ENCODE results near the gene SPPL2B. TPM values are rescaled to one million over a fixed set of nuclear protein-coding genes. Genes with fewer than 3 reads are reported as not detected.
A peak's percentile ranks its signal among the peaks of the same experiment; 100 is the strongest.

Gene SPPL2B
- polyA plus RNA-seq, 1 experiment: 9.9 TPM

DNA sequence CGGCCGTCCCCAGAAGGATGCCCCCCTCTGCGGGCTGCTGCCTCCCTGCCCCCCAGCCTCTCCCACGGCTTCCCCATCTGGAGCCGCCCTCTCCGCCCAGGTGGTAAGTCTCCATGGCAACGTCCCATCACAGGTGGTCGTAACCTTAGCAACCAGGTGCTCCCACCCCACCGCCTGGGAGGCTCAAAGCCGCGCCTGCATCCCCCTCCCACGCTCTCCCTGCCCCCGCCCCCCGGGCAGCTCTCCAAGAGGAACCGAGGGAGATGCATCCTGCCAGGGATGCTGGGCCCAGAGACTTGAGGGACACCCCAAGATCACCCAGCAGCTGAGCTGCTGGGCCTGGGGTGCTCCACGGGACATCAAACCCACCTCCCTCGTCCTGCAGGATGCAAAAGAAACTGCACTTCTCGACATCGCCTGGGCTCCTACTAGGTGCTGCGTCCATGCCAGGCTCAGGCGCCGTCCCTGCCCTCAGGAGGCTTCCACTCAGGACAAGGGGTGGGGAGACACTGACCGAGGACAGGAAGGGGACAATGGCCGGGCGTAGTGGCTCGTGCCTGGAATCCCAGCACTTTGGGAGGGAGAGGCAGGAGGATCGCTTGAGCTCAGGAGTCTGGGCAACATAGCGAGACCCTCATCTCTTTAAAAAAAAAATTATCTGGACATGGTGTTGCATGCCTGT, 15.5 kb upstream of the SPPL2B start:
- peaks cover 21% of the 10 kb centered on the region for H3K9me3 ChIP-seq (ENCODE audit: control insufficient read depth, insufficient read depth, low read length)
- TF ChIP-seq, protein P1, sequence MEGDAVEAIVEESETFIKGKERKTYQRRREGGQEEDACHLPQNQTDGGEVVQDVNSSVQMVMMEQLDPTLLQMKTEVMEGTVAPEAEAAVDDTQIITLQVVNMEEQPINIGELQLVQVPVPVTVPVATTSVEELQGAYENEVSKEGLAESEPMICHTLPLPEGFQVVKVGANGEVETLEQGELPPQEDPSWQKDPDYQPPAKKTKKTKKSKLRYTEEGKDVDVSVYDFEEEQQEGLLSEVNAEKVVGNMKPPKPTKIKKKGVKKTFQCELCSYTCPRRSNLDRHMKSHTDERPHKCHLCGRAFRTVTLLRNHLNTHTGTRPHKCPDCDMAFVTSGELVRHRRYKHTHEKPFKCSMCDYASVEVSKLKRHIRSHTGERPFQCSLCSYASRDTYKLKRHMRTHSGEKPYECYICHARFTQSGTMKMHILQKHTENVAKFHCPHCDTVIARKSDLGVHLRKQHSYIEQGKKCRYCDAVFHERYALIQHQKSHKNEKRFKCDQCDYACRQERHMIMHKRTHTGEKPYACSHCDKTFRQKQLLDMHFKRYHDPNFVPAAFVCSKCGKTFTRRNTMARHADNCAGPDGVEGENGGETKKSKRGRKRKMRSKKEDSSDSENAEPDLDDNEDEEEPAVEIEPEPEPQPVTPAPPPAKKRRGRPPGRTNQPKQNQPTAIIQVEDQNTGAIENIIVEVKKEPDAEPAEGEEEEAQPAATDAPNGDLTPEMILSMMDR (IDR thresholded peaks at IDR 0.05; ENCODE audit: low read depth, low read length): no peak
- DNase-seq (ENCODE audit: low read depth, low spot score): no peak
- no peak overlapping the region for H3K27ac ChIP-seq (ENCODE audit: low read depth, low read length)
- H3K27me3 ChIP-seq (ENCODE audit: control insufficient read depth, insufficient read depth, low read length): peaks cover 25% of the 10 kb centered on the region
- ChIA-PET POLR2A (no interaction called here), CTCF (no interaction called here)
- H3K4me3 ChIP-seq (ENCODE audit: low read depth, low read length): no peak overlapping the region

DNA sequence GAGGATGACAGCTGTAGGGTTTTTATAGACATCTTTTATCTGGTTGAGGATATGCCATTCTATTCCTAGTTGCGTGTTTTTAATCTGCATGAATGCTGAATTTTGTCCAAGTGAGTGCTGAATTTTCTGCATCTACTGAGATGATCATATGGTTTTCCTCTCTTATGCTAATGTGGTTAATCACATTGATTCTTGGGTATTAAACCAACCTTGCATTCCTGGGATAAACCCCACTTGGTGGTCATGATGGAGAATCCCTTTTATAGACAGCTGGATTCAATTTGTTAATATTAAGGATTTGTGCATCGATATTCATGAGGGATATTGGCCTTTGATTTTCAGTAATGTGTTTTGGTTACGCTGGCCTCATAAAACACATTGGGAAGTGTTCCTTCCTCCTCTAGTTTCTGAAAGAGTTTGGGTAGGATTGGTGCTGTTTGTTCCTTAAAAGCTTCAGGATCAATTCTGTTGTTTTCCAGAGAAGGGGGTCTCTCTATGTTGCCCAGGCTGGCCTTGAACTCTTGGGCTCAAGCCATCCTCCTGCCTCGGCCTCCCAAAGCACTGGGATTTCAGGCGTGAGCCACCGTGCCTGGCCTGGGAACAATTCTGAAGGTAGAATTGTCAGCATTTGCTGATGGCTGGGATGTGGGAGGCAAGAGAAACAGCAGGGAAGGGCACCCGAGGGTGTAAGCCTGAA, 13.2 kb upstream of the SPPL2B start:
- Histone ChIP-seq H3K4me3 (ENCODE audit: low read depth, low read length) (no peak overlapping the region), H3K27ac (ENCODE audit: low read depth, low read length) (no peak overlapping the region), H3K9me3 (ENCODE audit: control insufficient read depth, insufficient read depth, low read length) (peaks cover 21% of the 10 kb centered on the region), H3K27me3 (ENCODE audit: control insufficient read depth, insufficient read depth, low read length) (peaks cover 15% of the 10 kb centered on the region)
- TF ChIP-seq, protein P1 (IDR thresholded peaks at IDR 0.05; ENCODE audit: low read depth, low read length): no peak
- DNase-seq (ENCODE audit: low read depth, low spot score): no peak
- CTCF ChIA-PET: interaction anchor here (0.6 to 3.8 kb wide), 17 partner anchors 12 to 388 kb away, joined by 3 to 36 read pairs (median 6); partner anchors contain the start of genes AP3D1 and PLEKHJ1
- POLR2A ChIA-PET: no interaction called here

DNA sequence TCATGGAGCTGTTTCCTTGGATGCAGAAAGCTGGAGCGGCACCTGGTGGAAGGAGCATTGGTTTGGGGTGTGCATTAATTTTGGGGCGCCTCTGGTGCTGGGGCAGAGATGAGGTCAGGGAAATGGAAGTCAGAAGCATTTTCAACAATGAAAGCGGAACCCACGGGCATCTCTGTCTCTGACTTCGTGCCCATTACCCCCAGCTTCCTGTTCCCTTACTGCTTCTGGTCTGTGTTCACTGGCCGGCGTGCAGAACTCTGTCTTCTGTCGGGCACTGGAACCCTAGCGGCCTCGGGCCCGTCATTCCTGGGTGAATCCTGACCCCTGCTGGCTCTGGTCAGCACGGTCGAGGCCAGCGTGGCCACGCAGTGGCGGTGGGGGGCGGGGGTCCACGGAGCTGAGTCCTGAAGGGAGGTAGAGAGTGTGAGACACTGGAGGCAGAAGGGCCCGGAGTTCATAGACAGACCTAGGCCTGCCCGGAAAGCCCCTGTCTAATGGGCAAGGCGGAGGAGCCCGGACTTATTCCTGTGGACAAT, 12.6 kb upstream of the SPPL2B start:
- POLR2A ChIA-PET: interaction anchor here (0.6 kb wide), 1 partner anchor 79 kb away, joined by 4 read pairs; no protein-coding TSS in a partner anchor
- TF ChIP-seq, protein P1 (IDR thresholded peaks at IDR 0.05; ENCODE audit: low read depth, low read length): peak; percentile 64
- Histone ChIP-seq H3K4me3 (ENCODE audit: low read depth, low read length) (no peak overlapping the region), H3K9me3 (ENCODE audit: control insufficient read depth, insufficient read depth, low read length) (peaks cover 21% of the 10 kb centered on the region), H3K27me3 (ENCODE audit: control insufficient read depth, insufficient read depth, low read length) (peaks cover 14% of the 10 kb centered on the region), H3K27ac (ENCODE audit: low read depth, low read length) (no peak overlapping the region)
- CTCF ChIA-PET: interaction anchor here (0.6 to 3.8 kb wide), 21 partner anchors 12 to 388 kb away, joined by 3 to 36 read pairs (median 5); partner anchors contain the start of genes AP3D1 and PLEKHJ1
- DNase-seq (ENCODE audit: low read depth, low spot score): no peak

DNA sequence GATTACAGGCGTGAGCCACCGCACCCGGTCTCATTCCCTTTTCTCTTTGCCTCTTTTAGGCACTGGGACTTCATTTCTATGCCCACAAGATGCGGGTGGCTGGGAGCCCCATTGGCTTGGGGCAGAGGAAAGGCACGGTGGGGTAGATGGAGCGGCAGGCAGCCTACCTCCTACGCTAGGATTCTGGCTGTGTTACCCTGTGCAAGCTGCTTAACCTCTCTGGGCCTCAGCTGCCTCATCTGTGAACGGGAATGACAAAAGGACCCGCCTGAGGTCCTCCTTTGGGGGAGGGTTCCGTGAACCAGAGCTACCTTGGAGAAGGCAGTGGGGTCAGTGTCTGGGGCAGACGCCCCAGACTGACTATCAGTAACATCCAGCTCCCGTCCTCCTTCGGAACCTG, 11.2 kb upstream of the SPPL2B start:
- H3K4me3 ChIP-seq (ENCODE audit: low read depth, low read length): no peak overlapping the region
- ChIA-PET POLR2A (interaction anchor here (0.6 kb wide), 1 partner anchor 86 kb away, joined by 4 read pairs; no protein-coding TSS in a partner anchor), CTCF (interaction anchor here (3.8 kb wide), 1 partner anchor 162 kb away, joined by 36 read pairs; no protein-coding TSS in a partner anchor)
- peaks cover 21% of the 10 kb centered on the region for H3K9me3 ChIP-seq (ENCODE audit: control insufficient read depth, insufficient read depth, low read length)
- H3K27ac ChIP-seq (ENCODE audit: low read depth, low read length): no peak overlapping the region
- TF ChIP-seq, protein P1 (IDR thresholded peaks at IDR 0.05; ENCODE audit: low read depth, low read length): no peak
- DNase-seq (ENCODE audit: low read depth, low spot score): no peak
- H3K27me3 ChIP-seq (ENCODE audit: control insufficient read depth, insufficient read depth, low read length): peaks cover 10% of the 10 kb centered on the region
